GM18517 (cell line): ENCODE measurements around the gene CNTNAP2.

Experiments used
- ATAC-seq: cut with Tn5 transposase; IDR thresholded peaks from one replicate; pipeline ENCODE4 v1.9.1; 2021; ENCODE audit warnings: mild to moderate bottlenecking, moderate library complexity; ENCODE audit not compliant: unreplicated experiment

CNTNAP2 gene

GRCh38 chr7:147188467-147188866 is 1071.9 kb downstream of the CNTNAP2 start:
- no peak for ATAC-seq

DNA sequence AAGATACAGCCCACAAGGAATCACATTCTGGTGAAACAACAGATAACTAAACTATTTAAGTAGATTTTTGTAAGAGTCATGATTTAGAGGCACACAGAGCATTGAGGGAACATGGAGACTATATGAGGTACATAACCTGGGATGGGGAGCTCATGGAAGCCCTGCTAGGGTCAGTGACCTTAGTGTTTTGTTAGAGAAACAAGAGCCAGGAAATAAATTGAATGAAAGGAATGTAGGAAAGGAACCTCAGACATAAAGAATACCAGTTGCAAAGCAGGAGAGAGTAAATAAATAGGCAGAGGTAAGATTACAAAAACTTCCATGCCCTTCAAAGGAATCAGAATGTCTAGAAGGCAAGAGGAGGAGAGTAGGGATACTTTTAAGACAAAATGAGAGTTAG is 1076.9 kb downstream of the CNTNAP2 start:
- ATAC-seq: no peak

GRCh38 chr7:147196481-147196880 is 1079.9 kb downstream of the CNTNAP2 start:
- no peak for ATAC-seq

- no peak for ATAC-seq
Measured at GRCh38 chr7:147197006-147197405, 1080.4 kb downstream of the CNTNAP2 start.

DNA sequence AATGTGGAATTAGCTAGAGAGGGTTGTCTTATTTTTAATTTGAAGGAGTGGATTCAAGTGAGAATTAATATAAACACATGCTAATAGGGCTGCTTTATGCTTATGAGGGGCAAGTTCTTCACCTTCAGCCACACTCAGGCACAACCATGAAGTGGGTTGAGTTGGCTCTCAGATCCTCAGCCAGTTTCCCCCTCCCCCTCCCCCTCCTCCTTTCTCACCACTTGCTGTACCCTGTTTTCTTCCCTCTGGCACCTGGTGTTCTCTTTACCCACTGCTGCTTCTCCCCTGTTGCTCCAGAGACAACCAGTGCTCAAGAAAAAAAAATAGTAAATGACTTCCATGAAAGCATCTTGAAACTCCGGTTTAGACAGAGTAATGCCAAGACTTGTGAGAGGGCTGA is 1083.3 kb downstream of the CNTNAP2 start:
- ATAC-seq: no peak

DNA sequence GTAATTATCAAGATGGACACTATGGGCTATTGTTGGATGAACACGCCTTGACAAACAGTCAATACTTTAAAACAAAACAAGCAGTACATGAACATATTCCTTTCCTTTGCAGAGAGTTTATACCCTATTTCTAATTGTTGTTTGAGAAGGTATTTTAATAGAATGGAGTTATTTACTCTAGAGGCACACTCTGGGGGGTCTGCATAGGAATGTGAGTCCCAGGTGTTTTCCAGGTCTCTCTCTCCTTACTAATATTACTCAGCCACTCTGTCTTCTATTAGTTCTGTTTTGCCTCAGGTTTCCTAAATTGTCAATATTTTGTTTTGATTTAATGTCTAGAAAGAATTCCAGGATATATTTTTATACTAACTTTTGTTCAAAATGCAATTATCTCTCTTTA is 1091.4 kb downstream of the CNTNAP2 start:
- no peak for ATAC-seq

- no peak for ATAC-seq
Measured at GRCh38 chr7:147231275-147231674, 1114.7 kb downstream of the CNTNAP2 start.

GRCh38 chr7:147235645-147236382 is 1119.2 kb downstream of the CNTNAP2 start:
- no peak for ATAC-seq

DNA sequence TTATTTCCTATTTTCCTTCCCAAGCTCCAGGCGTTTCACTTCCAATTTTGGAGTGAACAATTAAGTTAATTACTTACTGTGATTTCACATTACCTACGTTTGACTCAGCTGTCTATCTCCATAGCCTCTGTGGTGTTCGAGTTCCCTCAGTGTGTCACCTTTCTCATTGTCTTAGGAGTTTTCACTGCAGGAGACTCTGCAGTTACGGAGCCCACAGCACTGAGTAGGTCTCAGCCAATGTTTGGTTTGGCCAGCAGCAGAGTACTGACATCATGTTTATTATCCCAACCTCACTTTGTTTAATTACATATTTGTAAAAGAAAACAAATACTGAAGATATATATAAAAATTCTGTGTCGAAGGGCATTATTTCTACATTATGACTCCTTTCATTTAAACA is 1123.9 kb downstream of the CNTNAP2 start:
- no peak for ATAC-seq

DNA sequence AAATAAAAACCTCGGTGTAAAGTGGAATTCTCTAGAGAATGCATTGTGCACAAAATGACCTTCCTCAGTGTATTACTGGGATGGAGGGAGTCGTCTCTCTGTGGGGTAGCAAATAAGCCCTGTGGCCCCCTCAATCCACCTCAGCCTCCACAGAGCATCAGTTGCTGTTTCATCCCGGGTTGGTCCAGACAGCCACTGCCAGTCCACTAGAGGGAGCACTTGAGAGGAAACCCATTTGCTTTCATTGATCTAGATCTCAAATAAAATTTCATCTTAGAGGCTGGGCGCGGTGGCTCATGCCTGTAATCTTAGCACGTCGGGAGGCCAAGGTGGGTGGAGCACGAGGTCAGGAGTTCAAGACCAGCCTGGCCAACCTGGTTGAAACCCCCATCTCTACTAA is 1128.7 kb downstream of the CNTNAP2 start:
- ATAC-seq: no peak

DNA sequence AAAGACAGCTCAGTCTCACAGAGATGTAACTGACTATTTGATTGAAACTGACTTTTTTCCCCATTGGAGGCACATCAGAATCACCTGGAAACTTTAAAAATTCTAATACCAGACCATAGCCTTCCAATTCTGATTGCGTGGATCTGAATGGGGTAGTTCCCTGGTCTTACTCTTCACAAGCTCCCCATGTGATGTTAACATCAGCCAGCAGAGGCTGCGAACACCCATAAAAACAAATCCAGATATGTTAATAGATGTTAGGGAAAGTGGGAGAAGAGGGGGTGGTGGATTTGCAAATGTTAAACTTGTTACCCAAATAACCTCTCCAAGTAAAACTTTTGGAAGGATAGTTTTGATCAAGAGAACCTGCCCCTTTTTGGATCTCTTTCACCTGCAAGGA is 1133.4 kb downstream of the CNTNAP2 start:
- ATAC-seq: no peak

GRCh38 chr7:147251751-147252325 is 1135.2 kb downstream of the CNTNAP2 start:
- no peak for ATAC-seq

- ATAC-seq: no peak
Measured at GRCh38 chr7:147261693-147262092, 1145.1 kb downstream of the CNTNAP2 start.

- ATAC-seq: no peak
Measured at GRCh38 chr7:147265528-147265927, 1148.9 kb downstream of the CNTNAP2 start.

DNA sequence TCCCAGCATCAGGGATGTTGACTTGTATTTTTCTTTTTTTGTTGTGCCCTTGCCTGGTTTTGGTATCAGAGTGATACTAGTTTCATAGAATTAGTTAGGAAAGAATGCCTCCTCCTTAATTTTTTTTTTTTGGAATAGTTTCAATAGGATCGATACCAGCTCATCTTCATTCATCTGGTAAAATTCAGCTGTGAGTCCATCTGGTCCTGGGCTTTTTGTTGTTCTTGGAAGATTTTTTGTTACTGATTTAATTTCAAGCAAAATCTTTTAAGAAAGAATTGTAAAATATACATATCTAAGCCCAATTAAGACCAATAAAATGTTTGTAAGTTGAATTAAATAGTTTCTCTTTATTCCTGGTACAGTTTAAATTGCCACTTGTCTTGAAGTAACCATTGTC is 1159.5 kb downstream of the CNTNAP2 start:
- ATAC-seq: no peak

DNA sequence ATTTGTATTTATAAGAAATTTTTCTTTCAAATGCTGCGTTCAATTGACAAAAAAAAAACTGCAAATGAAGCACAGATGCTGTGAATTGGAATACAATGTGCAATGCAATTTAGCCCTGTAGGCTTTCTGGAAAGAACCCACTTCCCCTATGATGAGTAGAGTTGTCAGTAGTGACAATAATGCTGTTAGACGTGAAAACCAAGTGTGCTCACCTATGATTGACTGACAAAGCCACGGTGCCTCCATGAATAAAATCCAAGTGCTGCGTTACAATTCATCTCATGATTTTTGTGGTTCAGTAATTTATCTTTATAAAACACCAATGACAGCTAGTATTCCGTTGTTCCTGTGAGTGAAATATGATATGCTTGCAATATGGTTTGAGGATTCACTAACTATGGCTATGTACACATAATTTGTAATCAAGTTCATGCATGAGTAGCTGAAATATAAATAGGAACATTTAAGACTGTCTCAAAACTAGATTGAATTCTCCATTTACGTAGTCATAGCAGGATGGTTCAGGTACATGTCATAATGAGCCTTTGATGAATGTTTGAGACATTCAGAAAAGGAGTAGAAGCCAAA is 1160.3 kb downstream of the CNTNAP2 start:
- ATAC-seq: no peak

DNA sequence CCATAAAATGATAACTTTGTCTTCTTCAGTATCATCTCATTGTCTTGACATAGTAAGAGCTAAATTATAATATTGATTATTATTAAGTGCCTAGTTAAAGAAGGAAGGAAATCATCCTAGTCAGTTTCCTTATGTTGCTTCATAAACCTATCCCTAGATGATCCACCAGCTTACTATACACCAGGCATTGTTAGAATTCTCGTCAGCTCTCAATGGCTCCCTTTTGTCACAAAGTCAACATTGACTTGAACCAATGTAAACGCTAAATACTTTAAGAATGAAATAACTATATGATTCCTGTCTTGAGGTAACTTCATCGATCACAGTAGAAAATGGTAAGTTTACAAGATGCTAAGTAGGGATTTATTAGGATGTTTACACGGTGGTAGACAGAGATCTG is 1162.9 kb downstream of the CNTNAP2 start:
- ATAC-seq: no peak

DNA sequence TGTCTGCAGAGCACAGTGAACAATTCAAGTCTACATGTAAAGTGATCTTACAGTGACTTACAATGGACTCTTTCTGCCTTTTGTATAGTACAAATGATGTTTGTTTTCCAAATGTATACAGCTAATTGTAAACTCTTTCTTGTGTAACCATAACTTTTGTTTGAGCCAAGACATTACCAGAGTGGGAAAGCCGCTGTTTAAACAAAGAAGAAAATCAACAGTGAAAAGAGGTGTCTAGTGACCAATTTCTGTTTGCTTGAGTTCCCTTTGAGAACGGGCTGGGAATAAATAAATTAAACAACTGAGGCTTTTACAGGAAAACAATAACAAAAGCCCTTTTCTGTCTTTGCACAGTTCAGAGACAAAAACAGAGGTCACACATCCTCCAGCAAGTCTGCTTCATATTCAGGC is 1163.4 kb downstream of the CNTNAP2 start:
- no peak for ATAC-seq

DNA sequence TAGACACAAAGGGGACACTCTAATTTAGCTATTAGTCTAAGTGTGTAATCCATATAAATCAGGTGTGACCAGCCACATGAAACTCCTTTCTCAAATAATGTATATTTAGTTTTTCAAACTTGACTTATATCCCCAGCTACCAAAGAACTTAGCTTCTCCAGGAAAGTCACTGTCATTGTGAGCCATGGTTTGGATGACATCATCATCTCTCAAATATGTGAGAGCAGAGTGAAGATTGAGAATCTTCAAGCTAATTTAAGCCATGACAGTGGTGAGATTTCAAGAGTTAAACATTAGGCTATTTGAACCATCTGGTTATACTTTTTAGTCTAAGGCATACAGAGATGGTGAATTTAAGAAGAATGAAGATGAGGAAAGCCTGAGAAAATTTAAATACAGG is 1165.6 kb downstream of the CNTNAP2 start:
- no peak for ATAC-seq

DNA sequence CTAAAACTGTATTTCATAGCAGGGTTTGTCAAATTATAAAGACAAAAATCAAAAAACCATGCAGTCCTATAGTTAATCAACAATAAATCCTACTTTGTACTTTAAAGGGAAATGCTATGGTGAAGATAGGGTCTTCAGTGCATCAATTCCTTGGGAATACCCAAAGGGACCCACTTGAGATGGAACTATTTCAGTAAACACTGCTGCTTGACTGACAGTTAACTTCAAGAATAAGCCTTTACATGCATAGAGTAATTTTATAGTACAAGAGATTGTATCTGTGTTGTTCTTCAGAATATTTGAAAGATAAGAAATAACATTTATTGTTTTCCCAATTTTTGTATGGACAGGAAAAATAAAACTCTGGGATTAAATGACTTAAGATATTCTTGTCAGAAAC is 1179.6 kb downstream of the CNTNAP2 start:
- no peak for ATAC-seq

GRCh38 chr7:147296986-147297385 is 1180.4 kb downstream of the CNTNAP2 start:
- no peak for ATAC-seq

GRCh38 chr7:147298611-147299043 is 1182.0 kb downstream of the CNTNAP2 start:
- no peak for ATAC-seq
